Activated CD4-positive, CD25-positive, alpha-beta regulatory T cell treated with anti-CD3 and anti-CD28 coated beads, Interleukin-2, amount 50 U/mL, for 16 hours (primary cell): ENCODE results near the gene PCDHGA8.
"Not testable (repeated sequence)": the region's sequence is repeated elsewhere in the genome, so short reads cannot be mapped to it uniquely, and the experiment has no call there.

Experiments
- DNase-seq: peaks from one replicate; pipeline ENCODE4 v3.0.0-alpha.2; 2020; ENCODE audit warnings: low read depth, low spot score

PCDHGA8 gene

DNA sequence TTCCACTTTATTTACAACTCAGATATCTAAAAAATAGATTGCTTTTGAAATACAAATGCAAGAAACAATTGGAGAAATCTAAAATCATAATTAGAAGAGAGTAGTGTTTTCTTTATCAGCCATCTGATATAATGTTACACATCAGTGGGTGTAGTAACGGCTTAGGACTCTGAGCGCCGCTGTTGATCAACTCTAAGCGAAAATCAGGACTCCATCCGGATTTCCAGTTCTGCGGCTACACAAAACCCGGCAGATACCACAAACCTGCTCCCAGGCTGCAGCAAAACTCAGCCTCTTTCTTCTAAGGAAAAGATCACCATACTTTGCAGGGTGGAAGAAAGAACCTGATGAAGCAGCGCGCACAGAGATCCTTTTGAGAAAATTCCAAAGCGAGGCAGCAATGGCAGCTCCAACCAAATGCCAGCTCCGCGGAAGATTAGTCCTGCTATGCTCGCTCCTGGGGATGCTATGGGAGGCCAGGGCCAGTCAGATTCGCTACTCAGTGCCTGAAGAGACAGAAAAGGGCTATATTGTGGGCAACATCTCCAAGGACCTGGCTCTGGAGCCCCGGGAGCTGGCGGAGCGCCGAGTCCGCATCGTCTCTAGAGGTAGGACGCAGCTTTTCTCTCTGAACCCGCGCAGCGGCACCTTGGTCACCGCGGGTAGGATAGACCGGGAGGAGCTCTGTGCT, 10.3 kb downstream of the PCDHGA8 start, which contains the start of gene PCDHGA9:
Gene PCDHGA9, plus strand, starts transcription at position 226 of the 691 bp plus-strand sequence. Its CDS starts 175 bp downstream, at position 401.
- no peak for DNase-seq

DNA sequence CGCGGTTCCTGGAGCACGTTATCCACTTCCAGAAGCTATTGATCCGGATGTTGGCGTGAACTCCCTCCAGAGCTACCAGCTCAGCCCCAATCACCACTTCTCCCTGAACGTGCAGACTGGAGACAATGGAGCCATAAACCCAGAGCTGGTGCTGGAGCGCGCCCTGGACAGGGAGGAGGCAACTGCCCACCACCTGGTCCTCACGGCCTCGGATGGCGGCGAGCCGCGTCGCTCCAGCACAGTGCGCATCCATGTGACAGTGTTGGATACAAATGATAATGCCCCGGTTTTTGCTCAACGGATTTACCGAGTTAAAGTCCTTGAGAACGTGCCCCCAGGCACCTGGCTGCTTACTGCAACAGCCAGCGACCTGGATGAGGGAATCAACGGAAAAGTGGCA, 11.0 kb downstream of the PCDHGA8 start:
- no peak for DNase-seq

DNA sequence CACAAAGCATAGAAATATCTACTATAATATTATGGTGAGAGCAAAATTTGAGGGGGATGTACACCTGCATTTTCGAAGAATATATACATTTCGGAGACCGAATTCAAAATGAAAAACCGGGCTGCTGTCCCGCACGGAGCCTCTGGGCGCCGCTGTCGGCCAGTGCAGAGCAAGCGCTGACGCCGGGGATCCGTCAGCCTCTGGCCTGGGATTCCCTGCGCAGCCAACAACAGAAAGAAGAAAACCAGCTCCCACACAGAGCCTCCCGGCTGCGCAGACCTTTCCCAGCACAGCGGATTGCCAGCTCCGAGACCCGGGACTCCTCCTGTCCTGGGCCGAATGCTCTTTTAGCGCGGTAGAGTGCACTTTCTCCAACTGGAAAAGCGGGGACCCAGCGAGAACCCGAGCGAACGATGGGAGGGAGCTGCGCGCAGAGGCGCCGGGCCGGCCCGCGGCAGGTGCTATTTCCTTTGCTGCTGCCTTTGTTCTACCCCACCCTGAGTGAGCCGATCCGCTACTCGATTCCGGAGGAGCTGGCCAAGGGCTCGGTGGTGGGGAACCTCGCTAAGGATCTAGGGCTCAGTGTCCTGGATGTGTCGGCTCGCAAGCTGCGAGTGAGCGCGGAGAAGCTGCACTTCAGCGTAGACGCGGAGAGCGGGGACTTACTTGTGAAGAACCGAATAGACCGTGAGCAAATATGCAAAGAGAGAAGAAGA, 15.5 kb downstream of the PCDHGA8 start, which contains the start of gene PCDHGB6:
Gene PCDHGB6, plus strand, starts transcription at position 232 of the 716 bp plus-strand sequence. Its CDS starts 182 bp downstream, at position 414.
- not testable (repeated sequence) for DNase-seq

DNA sequence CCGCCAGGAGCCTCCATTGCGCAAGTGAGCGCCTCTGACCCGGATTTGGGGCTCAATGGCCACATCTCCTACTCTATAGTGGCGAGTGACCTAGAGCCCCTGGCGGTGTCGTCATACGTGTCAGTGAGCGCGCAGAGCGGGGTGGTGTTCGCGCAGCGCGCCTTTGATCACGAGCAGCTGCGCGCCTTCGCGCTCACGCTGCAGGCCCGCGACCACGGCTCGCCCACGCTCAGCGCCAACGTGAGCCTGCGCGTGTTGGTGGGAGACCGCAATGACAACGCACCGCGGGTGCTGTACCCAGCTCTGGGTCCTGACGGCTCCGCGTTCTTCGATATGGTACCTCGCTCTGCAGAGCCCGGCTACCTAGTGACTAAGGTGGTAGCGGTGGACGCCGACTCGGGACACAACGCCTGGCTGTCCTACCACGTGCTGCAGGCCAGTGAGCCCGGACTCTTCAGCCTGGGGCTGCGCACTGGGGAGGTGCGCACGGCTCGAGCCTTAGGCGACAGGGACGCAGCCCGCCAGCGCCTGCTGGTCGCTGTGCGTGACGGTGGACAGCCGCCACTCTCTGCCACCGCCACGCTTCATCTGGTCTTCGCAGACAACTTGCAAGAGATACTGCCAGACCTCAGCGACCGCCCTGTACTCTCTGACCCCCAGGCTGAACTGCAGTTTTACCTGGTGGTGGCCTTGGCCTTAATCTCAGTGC, 17.3 kb downstream of the PCDHGA8 start:
- DNase-seq, result no peak

DNA sequence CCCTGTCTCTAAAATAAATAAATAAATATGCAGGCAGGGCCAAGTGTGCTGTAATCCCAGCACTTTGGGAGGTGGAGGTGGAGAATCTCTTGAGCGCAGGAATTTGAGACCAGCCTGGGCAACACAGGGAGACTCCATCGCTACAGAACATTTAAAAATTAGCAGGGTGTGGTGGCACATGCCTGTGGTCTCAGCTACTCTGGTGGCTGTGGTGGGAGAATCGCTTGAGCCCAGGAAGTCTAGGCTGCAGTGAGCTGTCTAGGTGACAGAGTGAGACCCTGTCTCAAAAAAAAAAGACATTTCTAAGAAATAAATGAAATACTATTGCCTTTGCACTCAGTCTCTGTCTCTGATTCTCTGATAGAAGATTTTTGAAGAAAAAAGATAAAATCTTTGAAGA, 19.1 kb downstream of the PCDHGA8 start:
- no peak for DNase-seq

DNA sequence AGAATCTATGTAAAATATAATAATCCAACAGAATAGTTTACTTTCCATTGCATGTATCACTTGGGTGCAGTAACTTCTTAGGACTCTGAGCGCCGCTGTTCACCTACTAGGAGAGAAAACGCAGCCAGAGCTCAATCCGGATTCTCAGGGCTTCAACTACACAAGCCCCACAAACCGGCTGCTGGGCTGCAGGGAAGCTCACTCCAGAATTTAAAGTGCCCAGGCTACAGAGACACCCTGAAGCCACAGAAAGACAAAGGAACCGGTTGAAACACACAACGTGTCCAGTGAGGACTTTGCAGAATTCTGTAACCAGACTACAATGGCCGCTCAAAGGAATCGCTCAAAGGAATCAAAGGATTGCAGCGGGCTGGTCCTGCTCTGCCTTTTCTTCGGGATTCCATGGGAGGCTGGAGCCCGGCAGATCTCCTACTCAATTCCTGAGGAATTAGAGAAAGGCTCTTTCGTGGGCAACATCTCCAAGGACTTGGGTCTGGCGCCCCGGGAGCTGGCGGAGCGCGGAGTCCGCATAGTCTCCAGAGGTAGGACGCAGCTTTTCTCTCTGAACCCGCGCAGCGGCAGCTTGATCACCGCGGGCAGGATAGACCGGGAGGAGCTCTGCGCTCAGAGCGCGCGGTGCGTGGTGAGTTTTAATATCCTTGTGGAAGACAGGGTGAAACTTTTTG, 20.6 kb downstream of the PCDHGA8 start, which contains the start of gene PCDHGA10:
Gene PCDHGA10, plus strand, starts transcription at position 134 of the 686 bp plus-strand sequence. Its CDS starts 189 bp downstream, at position 323.
- no peak for DNase-seq

DNA sequence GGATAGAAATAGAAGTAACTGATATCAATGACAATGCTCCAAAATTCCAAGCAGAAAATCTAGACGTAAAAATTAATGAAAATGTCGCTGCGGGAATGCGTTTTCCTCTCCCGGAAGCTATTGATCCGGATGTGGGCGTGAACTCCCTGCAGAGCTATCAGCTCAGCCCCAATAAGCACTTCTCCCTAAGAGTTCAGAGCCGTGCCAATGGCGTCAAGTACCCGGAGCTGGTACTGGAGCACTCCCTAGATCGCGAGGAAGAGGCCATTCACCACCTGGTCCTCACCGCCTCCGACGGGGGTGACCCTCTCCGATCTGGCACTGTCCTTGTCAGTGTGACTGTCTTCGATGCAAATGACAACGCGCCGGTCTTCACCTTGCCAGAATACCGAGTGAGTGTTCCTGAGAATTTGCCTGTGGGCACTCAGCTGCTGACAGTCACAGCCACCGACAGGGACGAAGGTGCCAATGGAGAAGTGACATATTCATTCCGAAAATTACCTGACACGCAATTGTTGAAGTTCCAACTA, 21.2 kb downstream of the PCDHGA8 start:
- no peak for DNase-seq

DNA sequence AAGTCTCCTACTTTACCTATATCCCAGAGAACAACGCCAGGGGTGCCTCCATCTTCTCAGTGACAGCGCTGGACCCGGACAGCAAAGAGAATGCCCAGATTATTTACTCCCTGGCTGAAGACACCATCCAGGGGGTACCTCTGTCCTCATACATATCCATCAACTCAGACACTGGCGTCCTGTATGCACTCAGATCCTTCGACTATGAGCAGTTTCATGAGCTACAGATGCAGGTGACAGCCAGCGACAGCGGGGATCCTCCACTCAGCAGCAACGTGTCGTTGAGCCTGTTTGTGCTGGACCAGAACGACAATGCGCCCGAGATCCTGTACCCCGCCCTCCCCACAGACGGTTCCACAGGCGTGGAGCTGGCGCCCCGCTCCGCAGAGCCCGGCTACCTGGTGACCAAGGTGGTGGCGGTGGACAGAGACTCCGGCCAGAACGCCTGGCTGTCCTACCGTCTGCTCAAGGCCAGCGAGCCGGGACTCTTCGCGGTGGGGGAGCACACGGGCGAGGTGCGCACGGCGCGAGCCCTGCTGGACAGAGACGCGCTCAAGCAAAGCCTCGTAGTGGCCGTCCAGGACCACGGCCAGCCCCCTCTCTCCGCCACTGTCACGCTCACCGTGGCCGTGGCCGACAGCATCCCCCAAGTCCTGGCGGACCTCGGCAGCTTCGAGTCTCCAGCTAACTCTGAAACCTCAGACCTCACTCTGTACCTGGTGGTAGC, 22.3 kb downstream of the PCDHGA8 start:
- DNase-seq, result not testable (repeated sequence)

DNA sequence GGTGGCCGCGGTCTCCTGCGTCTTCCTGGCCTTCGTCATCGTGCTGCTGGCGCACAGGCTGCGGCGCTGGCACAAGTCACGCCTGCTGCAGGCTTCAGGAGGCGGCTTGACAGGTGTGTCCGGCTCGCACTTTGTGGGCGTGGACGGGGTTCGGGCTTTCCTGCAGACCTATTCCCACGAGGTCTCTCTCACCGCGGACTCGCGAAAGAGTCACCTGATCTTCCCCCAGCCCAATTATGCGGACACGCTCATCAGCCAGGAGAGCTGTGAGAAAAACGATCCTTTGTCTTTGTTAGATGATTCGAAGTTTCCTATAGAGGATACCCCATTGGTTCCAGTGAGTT, 22.8 kb downstream of the PCDHGA8 start:
- DNase-seq, result not testable (repeated sequence)

DNA sequence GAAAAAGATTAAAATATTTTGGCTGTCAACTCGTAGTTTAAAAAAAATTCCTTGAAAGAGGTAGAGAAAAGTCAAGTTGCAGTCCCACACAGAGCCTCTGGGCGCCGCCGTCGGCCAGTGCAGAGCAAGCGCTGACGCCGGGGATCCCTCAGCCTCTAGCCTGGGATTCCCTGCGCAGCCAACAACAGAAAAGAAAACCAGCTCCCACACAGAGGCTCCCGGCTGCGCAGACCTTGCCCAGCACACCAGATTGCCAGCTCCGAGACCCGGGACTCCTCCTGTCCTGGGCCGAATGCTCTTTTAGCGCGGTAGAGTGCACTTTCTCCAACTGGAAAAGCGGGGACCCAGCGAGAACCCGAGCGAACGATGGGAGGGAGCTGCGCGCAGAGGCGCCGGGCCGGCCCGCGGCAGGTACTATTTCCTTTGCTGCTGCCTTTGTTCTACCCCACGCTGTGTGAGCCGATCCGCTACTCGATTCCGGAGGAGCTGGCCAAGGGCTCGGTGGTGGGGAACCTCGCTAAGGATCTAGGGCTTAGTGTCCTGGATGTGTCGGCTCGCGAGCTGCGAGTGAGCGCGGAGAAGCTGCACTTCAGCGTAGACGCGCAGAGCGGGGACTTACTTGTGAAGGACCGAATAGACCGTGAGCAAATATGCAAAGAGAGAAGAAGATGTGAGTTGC, 25.2 kb downstream of the PCDHGA8 start, which contains the start of gene PCDHGB7:
Gene PCDHGB7, plus strand, starts transcription at position 184 of the 679 bp plus-strand sequence. Its CDS starts 183 bp downstream, at position 367.
- DNase-seq, result not testable (repeated sequence)

DNA sequence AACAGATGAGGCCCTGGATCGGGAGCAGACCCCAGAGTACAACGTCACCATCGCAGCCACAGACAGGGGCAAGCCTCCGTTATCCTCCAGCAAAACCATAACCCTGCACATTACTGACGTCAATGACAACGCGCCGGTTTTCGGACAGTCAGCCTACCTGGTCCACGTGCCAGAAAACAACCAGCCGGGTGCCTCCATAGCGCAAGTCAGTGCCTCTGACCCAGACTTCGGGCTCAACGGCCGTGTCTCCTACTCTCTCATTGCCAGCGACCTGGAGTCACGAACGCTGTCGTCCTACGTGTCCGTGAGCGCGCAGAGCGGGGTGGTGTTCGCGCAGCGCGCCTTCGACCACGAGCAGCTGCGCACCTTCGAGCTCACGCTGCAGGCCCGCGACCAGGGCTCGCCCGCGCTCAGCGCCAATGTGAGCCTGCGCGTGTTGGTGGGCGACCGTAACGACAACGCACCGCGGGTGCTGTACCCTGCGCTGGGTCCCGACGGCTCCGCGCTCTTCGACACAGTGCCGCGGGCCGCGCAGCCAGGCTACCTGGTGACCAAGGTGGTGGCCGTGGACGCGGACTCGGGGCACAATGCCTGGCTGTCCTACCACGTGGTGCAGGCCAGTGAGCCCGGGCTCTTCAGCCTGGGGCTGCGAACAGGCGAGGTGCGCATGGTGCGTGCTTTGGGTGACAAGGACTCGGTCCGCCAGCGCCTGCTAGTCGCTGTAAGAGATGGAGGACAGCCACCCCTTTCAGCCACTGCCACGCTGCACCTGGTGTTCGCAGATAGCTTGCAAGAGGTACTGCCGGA, 26.8 kb downstream of the PCDHGA8 start:
- DNase-seq, result no peak

DNA sequence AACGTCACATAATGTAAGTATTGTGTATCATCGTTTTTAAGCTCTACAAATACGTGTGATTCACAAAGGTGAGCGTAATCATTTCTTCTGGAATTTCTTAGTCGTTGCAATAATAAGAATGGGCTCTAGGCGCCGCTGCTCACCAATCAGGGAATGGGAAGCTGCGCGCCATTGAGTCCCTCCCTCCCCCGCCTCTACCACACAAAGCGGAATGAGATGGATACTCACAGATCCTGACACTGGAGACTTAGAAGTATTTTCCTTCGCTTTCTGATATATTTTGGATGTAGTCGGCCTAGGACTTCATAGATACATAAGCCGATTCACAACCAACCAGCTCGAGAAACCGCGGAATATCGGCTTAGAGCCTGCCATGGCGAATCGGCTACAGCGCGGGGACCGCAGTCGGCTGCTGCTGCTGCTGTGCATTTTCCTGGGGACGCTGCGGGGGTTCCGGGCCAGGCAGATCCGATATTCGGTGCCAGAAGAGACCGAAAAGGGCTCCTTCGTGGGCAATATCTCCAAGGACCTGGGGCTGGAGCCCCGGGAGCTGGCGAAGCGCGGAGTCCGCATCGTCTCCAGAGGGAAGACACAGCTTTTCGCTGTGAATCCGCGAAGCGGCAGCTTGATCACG, 28.5 kb downstream of the PCDHGA8 start, which contains the start of gene PCDHGA11:
Gene PCDHGA11, plus strand, starts transcription at position 197 of the 634 bp plus-strand sequence. Its CDS starts 177 bp downstream, at position 374.
- no peak for DNase-seq

DNA sequence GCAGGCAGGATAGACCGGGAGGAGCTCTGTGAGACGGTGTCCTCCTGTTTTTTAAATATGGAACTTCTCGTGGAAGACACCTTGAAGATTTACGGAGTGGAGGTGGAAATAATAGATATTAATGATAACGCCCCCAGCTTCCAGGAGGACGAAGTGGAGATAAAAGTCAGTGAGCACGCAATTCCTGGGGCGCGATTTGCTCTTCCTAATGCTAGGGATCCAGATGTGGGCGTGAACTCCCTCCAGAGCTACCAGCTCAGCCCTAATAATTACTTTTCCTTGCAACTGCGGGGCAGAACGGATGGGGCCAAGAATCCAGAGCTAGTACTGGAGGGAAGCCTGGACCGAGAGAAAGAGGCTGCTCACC, 29.0 kb downstream of the PCDHGA8 start:
- DNase-seq, result no peak

DNA sequence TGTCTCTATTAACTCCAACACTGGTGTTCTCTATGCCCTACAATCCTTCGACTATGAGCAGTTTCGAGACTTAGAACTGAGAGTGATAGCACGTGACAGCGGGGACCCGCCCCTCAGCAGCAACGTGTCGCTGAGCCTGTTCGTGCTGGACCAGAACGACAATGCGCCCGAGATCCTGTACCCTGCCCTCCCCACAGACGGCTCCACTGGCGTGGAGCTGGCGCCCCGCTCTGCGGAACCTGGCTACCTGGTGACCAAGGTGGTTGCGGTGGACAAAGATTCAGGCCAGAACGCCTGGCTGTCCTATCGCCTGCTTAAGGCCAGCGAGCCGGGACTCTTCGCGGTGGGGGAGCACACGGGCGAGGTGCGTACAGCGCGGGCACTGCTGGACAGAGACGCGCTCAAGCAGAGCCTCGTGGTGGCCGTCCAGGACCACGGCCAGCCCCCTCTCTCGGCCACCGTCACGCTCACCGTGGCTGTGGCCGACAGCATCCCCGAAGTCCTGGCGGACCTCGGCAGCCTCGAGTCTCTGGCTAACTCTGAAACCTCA, 30.4 kb downstream of the PCDHGA8 start:
- DNase-seq, result no peak

DNA sequence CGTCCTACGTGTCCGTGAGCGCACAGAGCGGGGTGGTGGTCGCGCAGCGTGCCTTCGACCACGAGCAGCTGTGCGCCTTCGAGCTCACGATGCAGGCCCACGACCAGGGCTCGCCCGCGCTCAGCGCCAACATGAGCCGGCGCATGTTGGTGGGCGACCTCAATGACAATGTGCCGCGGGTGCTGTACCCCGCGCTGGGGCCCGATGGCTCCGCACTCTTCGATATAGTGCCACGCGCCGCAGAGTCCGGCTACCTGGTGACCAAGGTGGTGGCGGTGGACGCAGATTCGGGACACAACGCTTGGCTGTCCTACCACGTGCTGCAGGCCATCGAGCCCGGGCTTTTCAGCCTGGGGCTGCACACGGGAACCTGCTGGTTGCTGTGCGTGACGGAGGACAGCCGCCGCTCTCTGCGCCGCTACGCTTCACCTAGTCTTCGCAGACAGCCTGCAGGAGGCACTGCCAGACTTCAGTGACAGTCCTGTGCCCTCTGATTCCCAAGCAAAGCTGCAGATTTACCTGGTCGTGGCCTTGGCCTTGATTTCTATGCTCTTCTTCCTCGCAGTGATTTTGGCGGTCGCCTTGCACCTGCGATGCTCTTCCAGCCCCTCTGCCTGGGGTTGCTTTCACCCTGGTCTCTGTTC, 35.5 kb downstream of the PCDHGA8 start:
- no peak for DNase-seq

DNA sequence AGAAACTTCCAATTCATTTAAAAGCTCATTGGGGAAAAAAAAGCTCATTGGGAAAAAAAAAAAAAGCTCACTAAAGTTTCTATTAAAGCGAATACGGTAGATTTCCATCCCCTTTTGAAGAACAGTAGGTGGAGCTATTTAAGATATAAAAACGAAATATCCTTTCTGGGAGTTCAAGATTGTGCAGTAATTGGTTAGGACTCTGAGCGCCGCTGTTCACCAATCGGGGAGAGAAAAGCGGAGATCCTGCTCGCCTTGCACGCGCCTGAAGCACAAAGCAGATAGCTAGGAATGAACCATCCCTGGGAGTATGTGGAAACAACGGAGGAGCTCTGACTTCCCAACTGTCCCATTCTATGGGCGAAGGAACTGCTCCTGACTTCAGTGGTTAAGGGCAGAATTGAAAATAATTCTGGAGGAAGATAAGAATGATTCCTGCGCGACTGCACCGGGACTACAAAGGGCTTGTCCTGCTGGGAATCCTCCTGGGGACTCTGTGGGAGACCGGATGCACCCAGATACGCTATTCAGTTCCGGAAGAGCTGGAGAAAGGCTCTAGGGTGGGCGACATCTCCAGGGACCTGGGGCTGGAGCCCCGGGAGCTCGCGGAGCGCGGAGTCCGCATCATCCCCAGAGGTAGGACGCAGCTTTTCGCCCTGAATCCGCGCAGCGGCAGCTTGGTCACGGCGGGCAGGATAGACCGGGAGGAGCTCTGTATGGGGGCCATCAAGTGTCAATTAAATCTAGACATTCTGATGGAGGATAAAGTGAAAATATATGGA, 38.1 kb downstream of the PCDHGA8 start, which contains the start of gene PCDHGA12:
Gene PCDHGA12, plus strand, starts transcription at position 176 of the 782 bp plus-strand sequence. Its CDS starts 253 bp downstream, at position 429.
- no peak for DNase-seq

DNA sequence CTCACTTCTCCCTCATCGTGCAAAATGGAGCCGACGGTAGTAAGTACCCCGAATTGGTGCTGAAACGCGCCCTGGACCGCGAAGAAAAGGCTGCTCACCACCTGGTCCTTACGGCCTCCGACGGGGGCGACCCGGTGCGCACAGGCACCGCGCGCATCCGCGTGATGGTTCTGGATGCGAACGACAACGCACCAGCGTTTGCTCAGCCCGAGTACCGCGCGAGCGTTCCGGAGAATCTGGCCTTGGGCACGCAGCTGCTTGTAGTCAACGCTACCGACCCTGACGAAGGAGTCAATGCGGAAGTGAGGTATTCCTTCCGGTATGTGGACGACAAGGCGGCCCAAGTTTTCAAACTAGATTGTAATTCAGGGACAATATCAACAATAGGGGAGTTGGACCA, 38.9 kb downstream of the PCDHGA8 start:
- DNase-seq, result no peak
